SHP77 (cell line): ENCODE measurements around the gene ATP6V1F.

Source experiments
- DNase-seq, 2 experiments: peaks; one replicate each; lab custom pipeline; 2025; lab: John Stamatoyannopoulos, UW

ATP6V1F gene

DNA sequence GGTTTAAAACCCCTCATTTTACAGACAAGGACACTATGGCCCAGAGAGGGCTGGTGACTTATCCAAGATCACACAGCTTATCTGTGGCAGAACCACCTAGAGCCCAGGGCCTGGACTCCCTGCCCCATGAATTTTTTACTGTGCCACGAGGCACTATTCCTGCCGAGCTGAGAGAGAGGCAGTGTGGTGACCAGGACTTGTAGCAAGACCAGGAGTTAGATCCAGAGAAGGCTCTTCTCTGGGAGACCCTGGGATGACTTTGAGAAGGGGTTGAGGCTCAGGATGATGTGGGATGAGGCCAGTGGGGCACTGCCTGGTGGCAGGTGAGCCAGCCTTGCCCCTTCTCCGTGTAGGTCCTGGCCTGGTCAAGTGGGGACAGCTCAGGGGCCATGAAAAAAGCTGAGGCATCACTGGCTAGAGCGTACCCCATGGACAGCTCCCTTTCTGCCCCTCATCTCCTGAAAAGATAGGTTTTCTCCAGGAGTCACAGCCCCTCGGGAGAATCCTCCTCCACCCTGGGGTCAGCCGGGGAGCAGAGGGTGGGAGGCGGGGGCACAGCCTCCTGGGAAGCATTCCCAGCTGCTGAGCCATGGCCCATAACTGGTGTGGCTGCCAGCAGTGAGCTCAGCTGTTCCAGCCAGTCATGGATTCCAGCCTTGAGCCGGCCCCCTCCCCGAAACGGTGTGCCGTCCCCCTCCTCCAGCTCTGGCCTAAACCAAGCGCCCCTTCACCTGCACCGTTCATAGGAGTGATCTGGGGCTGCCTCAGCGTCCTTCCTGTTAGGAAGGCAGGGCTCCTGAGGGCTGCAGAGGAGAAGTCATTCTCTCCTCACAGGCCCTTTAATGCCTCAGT is 26.6 kb upstream of the ATP6V1F start:
- DNase-seq: no peak

DNA sequence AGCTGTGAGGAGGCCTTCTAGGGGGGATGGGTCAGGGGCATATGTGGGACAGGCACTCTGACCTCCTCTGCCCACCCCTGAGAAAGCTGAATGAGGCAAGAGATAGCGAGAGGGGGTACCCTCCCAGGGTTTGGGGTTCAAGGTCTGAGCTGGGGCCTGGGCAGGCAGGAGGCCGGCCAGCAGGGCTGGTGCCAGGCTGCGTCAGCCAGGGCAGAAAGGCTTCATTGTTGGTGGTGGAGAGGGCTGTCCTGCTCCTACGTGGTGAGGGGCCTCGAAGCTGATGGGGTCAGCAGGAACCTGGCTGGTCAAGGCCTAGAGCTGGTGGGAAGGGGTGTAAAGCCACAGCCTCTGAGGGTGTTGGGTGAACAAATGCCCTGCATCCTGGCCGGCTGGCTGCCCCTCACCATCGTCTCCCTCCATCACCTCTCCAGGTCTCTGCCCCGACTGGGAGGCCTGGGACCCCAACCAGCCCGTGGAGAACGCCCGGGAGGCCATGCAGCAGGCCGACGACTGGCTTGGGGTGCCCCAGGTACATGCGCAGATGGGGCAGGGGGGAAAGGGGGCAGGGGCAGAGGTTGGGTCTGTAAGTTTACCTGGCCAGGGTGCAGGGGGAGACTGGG is 25.8 kb upstream of the ATP6V1F start:
- no peak for DNase-seq

DNA sequence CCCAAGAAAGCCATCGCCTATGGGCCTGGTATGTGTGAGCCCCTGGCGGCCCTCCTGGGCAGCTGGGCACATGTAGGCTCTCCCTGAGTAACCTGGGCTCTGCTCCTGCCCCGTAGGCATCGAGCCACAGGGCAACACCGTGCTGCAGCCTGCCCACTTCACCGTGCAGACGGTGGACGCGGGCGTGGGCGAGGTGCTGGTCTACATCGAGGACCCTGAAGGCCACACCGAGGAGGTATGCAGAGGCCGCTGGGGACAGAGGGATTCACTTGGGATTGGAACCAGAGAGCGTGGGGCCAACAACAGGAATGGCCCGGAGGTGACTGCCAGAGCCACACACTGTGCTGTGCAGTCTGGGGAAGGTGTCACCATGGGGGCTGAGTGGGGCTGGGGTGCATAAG is 25.1 kb upstream of the ATP6V1F start:
- no peak for DNase-seq

DNA sequence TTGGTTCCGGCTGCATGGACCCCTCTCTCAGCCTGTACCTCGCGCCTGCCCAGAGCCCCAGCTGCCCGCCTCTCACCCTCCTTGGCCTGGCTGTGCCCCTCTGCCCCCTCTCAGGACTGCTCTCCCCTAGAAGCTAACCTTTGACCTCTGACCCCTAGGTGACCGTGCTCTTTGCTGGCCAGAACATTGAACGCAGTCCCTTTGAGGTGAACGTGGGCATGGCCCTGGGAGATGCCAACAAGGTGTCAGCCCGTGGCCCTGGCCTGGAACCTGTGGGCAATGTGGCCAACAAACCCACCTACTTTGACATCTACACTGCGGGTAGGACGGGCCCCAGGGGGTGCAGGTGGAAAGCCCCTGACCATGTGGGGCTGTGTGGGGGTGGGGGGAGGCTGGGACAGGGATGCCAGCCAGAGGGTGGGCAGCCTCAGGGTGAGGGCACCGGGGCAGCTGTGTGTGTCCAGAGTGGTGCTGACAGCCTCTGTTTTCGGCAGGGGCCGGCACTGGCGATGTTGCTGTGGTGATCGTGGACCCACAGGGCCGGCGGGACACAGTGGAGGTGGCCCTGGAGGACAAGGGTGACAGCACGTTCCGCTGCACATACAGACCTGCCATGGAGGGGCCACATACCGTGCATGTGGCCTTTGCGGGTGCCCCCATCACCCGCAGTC is 24.4 kb upstream of the ATP6V1F start:
- no peak for DNase-seq

DNA sequence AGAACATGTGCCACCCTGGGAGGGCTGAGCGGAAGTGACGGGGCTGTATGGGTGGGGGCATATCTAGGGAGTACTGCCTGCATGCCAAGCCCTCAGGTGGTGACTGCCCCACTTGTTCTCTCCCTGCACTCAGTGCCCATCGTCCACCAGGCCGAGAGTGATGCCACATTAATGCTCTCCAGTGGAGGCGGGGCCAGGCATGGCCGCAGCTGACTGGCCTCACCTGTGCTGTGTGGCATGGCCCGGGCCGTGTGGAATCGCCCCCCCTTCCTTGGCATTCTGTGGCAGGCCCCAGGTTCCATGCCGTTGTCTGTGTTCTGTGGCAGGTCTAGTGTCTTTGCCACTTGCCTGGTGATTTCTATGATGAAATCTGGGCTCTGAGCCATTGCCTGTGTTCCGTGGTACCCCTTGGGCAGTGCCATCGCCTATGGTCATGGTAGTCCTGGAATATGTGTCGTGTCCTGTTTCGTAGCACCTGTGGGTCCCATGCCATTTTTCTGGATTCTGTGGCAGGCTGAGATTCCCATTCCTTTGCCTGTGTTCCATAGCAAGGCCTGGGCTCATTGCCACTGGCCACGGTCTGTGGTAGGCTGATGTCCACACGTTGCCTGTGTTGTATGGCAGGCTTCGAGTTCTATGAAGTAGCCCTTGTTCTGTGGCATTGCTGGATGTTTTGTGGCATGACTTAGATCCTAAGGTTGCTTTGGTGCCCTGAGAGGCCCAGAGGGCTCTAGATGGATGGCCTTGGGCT is 23.5 kb upstream of the ATP6V1F start:
- DNase-seq: no peak

DNA sequence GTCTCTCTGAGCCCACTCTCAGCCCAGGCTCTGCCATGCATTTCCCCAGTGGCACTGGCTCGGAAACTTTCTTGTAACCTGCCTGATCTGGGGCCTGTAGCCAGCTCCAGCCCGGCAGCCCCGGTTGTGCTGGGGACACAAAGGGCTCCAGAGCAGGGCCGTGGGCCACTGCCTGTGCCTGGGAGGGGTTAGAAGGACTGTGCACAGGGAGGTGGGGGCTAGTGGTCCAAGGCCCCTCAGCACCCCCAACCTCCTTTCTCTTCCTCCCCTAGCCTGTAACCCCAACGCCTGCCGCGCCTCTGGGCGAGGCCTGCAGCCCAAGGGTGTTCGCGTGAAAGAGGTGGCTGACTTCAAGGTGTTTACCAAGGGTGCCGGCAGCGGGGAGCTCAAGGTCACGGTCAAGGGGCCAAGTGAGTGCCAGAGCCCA is 22.9 kb upstream of the ATP6V1F start:
- no peak for DNase-seq

DNA sequence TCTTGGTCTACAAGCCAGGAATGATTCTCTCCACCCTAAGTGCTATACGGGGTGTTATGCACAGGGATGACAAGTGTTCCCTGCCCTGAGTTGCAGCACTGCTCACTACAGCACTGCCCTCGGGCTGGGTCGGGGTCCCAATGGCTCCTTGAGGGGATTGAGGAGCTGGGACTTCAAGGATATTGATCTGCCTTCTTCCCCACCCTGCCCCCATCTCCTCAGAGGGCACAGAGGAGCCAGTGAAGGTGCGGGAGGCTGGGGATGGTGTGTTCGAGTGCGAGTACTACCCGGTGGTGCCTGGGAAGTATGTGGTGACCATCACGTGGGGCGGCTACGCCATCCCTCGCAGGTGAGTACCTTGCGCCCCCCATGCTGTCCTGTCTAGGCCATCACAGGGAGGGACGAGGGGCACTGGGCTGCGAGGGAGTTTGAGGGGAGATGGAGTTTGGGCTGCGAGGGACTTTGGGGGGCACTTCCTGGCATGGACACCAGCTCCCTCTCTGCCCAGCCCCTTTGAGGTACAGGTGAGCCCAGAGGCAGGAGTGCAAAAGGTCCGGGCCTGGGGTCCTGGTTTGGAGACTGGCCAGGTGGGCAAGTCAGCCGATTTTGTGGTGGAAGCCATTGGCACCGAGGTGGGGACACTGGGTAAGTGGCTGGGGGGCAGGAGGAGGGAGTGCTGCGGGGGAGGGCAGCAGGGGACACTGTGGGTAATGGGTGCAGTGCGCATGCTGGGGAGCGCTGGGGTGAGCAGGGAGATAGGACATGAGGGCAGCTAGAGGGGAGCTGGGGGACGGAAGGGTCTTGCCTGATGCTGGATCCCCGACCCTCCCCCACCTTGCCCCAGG is 22.1 kb upstream of the ATP6V1F start:
- DNase-seq: no peak

DNA sequence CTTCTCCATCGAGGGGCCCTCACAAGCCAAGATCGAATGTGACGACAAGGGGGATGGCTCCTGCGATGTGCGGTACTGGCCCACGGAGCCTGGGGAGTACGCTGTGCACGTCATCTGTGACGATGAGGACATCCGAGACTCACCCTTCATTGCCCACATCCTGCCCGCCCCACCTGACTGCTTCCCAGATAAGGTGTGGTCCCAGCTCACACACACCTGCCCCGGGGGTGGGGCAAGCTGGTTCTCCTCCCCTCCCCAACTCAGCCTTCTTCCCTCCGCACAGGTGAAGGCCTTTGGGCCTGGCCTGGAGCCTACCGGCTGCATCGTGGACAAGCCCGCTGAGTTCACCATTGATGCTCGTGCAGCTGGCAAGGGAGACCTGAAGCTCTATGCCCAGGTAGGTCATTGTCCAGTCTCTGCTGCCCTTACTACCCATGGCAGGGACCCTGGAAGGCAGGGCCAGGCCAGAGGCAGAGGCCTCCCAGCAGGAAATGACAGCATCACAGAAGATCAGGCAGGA is 21.4 kb upstream of the ATP6V1F start:
- no peak for DNase-seq

DNA sequence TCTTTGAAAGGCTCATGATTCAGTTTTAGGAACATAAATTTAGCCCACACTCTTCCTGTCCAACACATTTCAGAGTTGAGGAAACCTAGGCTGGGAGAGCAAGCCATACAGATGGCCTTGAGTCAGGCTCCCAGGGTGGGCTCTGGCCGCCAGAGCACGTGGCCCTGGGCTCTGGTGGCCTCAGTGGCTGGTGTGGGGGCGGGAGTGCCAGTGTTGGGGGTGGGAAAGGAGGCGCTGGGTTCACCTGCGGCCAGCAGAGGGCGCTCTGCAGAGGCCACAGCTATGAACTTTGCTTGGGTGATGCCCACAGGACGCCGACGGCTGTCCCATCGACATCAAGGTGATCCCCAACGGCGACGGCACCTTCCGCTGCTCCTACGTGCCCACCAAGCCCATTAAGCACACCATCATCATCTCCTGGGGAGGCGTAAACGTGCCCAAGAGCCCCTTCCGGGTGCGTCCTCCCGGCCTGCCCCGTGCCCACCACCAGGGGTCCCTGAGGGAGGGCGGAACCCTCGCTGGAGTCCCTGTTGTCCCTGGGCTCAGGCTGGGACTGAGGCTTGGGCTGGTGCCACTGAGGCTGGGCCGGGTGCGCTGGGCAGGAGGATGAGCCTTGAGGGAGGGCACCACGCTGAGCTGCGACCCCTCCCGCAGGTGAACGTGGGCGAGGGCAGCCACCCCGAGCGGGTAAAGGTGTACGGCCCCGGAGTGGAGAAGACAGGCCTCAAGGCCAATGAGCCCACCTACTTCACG is 20.6 kb upstream of the ATP6V1F start:
- no peak for DNase-seq

DNA sequence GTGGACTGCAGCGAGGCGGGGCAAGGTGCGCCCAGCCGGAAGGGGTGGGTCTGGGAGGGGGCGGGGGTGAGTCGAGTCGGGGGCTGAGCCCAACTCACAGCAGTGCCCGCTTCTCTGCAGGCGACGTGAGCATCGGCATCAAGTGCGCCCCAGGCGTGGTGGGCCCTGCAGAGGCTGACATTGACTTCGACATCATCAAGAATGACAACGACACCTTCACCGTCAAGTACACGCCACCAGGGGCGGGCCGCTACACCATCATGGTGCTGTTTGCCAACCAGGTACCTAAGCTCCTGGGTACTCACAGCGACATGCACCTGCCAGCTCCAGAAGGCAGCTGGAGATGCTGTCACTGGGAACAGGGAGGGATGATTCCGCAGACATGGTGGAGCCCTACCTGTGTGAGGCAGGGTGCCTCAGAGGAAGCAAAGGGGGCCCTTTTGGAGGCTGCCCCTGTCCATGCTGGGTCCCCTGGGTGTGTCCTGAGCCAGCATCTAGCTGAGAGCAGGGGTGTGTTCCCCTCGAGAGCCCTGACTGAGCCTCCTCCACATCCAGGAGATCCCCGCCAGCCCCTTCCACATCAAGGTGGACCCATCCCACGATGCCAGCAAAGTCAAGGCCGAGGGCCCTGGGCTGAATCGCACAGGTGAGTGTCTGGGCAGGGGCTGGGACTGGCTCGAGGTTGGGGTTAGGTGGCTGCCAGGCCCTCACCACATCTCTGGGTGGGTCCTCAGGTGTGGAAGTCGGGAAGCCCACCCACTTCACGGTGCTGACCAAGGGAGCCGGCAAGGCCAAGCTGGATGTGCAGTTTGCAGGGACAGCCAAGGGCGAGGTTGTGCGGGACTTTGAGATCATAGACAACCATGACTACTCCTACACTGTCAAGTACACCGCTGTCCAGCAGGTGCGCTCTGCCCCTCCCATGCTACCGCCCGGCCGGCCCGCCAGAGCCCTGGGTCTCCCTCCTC is 19.7 kb upstream of the ATP6V1F start:
- no peak for DNase-seq

DNA sequence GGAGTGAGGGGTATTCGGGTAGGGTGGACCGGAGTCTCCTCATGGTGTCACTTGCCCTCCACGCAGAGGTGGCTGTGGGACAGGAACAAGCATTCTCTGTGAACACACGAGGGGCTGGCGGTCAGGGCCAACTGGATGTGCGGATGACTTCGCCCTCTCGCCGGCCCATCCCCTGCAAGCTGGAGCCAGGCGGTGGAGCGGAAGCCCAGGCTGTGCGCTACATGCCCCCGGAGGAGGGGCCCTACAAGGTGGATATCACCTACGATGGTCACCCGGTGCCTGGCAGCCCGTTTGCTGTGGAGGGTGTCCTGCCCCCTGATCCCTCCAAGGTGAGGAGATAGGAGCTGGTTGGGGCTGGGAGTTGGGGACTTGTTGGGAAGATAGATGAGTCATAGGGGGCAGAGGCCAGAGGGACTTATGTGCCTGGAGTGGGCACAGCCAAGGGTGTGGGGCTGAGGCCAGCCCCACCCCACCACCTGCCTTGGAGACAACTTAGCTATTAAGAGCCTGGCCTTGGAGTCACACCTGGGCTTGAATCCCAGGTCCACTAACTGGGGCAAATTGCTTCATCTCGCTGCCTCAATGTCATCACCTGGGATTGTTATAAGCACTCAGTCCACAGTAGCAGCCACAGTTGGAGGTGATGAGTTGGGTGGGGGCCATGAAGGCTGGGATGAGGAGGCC is 18.6 kb upstream of the ATP6V1F start:
- no peak for DNase-seq

DNA sequence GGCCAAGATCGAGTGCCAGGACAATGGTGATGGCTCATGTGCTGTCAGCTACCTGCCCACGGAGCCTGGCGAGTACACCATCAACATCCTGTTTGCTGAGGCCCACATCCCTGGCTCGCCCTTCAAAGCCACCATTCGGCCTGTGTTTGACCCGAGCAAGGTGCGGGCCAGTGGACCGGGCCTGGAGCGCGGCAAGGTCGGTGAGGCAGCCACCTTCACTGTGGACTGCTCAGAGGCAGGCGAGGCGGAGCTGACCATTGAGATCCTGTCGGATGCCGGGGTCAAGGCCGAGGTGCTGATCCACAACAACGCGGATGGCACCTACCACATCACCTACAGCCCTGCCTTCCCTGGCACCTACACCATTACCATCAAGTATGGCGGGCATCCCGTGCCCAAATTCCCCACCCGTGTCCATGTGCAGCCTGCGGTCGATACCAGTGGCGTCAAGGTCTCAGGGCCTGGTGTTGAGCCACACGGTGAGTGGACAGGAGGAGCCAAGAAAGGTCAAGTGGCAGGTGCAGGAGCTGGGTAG is 17.8 kb upstream of the ATP6V1F start:
- DNase-seq: no peak

DNA sequence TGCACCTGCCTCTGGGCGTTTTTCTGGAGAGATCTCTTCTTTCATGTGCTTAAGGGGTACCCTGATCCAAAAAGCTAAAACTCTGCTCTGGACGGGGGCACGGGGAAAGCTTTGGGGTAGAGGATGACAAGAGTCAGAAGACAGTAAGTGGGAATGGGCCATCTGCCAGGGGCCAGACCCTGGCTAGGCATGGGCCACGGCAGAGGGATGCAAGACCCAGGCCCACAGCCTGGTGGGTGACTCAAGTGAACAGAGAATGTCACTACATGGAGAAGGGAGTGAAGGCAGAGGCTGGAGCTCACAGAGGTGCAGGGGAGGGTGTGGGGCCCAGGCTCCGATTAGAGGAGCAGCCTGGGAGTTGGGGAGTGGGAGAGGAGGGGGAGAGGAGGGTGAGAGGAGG is 17.2 kb upstream of the ATP6V1F start:
- DNase-seq: no peak

DNA sequence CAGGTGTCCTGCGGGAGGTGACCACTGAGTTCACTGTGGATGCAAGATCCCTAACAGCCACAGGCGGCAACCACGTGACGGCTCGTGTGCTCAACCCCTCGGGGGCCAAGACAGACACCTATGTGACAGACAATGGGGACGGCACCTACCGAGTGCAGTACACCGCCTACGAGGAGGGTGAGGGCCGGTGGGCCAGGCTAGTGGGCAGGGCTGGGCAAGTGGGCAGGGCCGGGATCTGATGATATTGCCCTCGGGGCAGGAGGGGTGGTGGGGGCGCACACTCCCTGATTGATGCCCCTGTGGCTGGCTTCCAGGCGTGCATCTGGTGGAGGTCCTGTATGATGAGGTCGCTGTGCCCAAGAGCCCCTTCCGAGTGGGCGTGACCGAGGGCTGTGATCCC is 16.7 kb upstream of the ATP6V1F start:
- no peak for DNase-seq

DNA sequence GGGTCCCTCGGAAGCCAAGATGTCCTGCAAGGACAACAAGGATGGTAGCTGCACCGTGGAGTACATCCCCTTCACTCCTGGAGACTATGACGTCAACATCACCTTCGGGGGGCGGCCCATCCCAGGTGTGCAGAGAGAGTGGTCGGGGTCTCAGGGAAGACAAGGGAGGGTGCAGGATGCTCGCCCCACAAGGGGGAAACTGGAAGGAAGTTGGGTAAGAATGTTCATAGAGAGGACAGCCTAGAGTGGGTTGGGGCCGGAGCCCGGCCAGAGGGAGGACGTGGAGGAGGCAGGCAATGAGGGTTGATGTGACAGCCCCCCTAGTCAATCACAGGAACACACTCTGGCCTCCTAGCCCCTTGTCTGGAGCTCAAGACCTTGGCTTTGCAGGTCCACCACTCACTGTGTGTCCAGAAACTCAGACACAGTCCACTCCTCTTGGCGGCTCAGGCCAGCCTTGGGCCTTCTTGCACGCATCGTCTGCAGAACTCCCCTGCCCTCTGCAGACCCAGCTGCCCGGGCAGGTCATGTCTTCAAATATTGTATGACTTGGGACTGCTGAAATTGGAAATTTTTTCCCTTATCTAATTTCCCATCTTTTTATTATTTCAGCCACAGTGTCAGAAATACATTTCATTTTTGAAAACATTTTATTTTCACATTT is 15.7 kb upstream of the ATP6V1F start:
- no peak for DNase-seq

DNA sequence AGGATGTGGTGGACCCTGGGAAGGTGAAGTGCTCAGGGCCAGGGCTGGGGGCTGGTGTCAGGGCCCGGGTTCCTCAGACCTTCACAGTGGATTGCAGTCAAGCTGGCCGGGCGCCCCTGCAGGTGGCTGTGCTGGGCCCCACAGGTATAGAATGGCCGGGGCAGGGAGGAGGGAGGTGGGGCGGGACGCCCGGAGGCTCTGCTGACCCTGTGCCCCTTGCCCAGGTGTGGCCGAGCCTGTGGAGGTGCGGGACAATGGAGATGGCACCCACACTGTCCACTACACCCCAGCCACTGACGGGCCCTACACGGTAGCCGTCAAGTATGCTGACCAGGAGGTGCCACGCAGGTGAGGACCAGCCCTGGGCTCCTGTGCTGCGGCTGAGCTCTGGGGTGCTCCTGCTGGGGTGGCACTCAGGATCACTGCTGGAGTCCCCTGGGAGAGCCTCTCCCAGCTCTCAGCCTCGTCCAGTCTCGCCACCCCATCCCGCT is 14.9 kb upstream of the ATP6V1F start:
- no peak for DNase-seq

DNA sequence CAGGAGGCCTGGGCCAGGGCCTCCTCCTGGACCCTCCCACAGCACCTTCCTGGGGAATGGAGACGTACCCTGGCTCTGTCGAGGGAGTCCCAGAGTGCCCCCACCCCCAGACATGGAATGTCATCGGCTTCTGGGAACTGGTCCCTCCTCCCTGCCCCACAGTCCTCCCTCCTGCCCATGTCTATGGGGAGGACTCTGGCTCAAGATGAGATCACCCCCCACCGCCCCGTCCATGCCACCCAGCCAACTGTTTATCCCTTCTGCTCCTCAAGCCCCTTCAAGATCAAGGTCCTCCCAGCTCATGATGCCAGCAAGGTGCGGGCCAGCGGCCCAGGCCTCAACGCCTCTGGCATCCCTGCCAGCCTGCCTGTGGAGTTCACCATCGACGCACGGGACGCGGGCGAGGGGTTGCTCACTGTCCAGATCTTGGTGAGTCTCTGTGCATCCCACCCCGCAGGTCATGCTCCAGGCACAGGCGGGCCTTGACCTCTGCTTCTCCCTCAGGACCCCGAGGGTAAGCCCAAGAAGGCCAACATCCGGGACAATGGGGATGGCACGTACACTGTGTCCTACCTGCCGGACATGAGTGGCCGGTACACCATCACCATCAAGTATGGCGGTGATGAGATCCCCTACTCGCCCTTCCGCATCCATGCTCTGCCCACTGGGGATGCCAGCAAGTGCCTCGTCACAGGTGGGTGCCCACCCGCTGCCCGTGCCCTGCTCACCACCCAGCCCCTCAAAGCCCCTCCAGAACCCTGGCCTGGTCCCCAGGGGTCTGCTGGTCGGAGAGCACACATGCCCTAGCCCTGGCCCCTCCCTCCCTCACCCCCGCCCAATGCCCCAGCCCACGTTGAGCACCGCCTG is 14.1 kb upstream of the ATP6V1F start:
- DNase-seq: no peak
